Measurements from ENCODE around the gene WNT2. TPM values are rescaled to one million over a fixed set of nuclear protein-coding genes. Genes with fewer than 3 reads are reported as not detected.

WNT2 gene
- total RNA-seq, 1 experiment from 2014 or later: not detected

DNA sequence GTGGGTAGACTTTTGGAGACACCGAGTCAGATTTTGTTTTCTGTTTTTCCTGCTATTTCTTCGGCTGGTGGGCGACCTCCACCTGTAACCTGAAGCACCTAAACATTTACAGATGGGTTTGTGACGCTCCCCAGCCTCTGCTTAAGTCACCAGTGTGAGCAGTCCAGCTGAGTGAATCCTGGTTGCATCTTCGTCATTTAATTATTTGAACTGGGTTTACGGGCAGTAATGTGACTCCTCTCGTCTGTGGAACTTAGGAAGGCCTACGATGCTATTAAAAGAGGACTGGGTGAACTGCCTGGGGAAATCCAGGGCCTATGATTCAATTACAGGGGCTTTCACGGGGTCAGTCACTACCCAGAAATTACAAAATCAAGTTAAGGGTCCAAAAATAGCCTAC is 52.5 kb downstream of the WNT2 start:
- no peak overlapping the region for H3K27ac Mint-ChIP-seq (ENCODE audit: unreplicated experiment)
- peaks cover 1% of the 10 kb centered on the region; the same call in 1 of the 2 replicates for H3K27me3 ChIP-seq (replicated peaks; ENCODE audit: control insufficient read depth, insufficient read depth, low read length)
- no peak overlapping the region for H3K4me3 ChIP-seq (ENCODE audit: low read depth, low read length)
- TF ChIP-seq, protein P1, sequence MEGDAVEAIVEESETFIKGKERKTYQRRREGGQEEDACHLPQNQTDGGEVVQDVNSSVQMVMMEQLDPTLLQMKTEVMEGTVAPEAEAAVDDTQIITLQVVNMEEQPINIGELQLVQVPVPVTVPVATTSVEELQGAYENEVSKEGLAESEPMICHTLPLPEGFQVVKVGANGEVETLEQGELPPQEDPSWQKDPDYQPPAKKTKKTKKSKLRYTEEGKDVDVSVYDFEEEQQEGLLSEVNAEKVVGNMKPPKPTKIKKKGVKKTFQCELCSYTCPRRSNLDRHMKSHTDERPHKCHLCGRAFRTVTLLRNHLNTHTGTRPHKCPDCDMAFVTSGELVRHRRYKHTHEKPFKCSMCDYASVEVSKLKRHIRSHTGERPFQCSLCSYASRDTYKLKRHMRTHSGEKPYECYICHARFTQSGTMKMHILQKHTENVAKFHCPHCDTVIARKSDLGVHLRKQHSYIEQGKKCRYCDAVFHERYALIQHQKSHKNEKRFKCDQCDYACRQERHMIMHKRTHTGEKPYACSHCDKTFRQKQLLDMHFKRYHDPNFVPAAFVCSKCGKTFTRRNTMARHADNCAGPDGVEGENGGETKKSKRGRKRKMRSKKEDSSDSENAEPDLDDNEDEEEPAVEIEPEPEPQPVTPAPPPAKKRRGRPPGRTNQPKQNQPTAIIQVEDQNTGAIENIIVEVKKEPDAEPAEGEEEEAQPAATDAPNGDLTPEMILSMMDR (IDR thresholded peaks at IDR 0.05; ENCODE audit: insufficient read depth in 1 of 2, low read depth in 1 of 2, low read length in 1 of 2, severe bottlenecking in 1 of 2, unreplicated experiment in 1 of 2): no peak
- BruUV-seq (replicated peaks): no TSS peak
- H3K4me1 ChIP-seq: no peaks in the 10 kb centered on the region
- intact Hi-C loops (cut with micrococcal nuclease; ENCODE audit: unreplicated experiment): no loop called here
- H3K4me3 Mint-ChIP-seq (ENCODE audit: unreplicated experiment): no peak overlapping the region
- H3K36me3 Mint-ChIP-seq (ENCODE audit: insufficient read depth, unreplicated experiment): no peaks in the 10 kb centered on the region
- no peaks in the 10 kb centered on the region for H3K4me1 Mint-ChIP-seq (ENCODE audit: low read depth, unreplicated experiment)
- ChIA-PET POLR2A (no interaction called here), CTCF (no interaction called here)
- H3K9me3 Mint-ChIP-seq (ENCODE audit: unreplicated experiment): no peaks in the 10 kb centered on the region
- no peaks in the 10 kb centered on the region for H3K36me3 ChIP-seq (ENCODE audit: control insufficient read depth, insufficient read depth, low read length)
- no peak for DNase-seq
- peaks cover 21% of the 10 kb centered on the region for H3K27me3 Mint-ChIP-seq (ENCODE audit: insufficient read depth, unreplicated experiment)
- H3K9me3 ChIP-seq: peaks cover 11% of the 10 kb centered on the region

DNA sequence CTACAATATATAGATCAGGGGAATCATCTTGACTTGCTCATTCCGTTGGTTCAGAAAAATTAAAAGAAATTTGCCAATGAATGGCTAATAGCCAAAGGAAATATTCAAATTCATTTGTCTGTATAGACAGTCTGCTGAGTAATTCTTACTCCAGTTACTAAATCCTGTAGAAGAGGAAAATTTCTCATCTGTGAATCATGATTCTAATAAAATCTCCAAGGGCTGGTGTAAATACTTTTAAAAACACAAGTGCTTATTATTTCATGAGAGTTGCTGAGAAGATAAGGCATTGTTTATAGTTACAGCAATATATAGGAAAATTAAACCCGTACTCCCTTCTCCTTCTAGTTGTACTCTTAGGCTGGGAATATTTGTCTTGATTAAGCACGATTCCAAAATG is 53.0 kb downstream of the WNT2 start:
- no peak overlapping the region for H3K27ac Mint-ChIP-seq (ENCODE audit: unreplicated experiment)

DNA sequence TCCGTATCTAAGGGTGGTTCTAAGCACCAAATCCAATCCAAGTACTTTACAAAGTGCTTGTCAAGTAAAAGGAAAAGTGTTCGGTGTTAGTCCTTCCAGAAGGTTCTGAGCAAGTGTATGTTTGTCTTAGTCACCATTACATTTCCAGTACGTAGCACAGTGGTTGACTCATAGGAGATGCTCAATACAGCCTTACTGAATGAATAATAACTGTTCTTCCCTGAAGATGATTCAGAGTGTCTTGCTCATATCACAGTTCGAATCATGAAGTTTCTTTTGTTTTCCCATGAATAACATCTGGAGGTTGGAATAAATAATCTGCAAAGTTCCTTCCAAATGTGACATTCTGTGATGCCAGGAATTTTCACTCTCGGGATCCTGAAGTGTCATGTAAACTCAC is 53.4 kb downstream of the WNT2 start:
- ChIA-PET CTCF (no interaction called here), POLR2A (no interaction called here)
- BruUV-seq (replicated peaks): no TSS peak
- TF ChIP-seq, protein P1 (IDR thresholded peaks at IDR 0.05; ENCODE audit: insufficient read depth in 1 of 2, low read depth in 1 of 2, low read length in 1 of 2, severe bottlenecking in 1 of 2, unreplicated experiment in 1 of 2): no peak
- H3K27me3 ChIP-seq (replicated peaks; ENCODE audit: control insufficient read depth, insufficient read depth, low read length): peaks cover 1% of the 10 kb centered on the region; the same call in 1 of the 2 replicates
- H3K36me3 ChIP-seq (ENCODE audit: control insufficient read depth, insufficient read depth, low read length): no peaks in the 10 kb centered on the region
- H3K9me3 ChIP-seq: peaks cover 11% of the 10 kb centered on the region
- DNase-seq: no peak
- H3K27ac Mint-ChIP-seq (ENCODE audit: unreplicated experiment): no peak overlapping the region
- no peak overlapping the region for H3K4me3 Mint-ChIP-seq (ENCODE audit: unreplicated experiment)
- no peaks in the 10 kb centered on the region for H3K4me1 ChIP-seq
- H3K27me3 Mint-ChIP-seq (ENCODE audit: insufficient read depth, unreplicated experiment): peaks cover 21% of the 10 kb centered on the region
- H3K36me3 Mint-ChIP-seq (ENCODE audit: insufficient read depth, unreplicated experiment): no peaks in the 10 kb centered on the region
- intact Hi-C loops (cut with micrococcal nuclease; ENCODE audit: unreplicated experiment): no loop called here
- no peak overlapping the region for H3K4me3 ChIP-seq (ENCODE audit: low read depth, low read length)
- H3K4me1 Mint-ChIP-seq (ENCODE audit: low read depth, unreplicated experiment): no peaks in the 10 kb centered on the region
- H3K9me3 Mint-ChIP-seq (ENCODE audit: unreplicated experiment): no peaks in the 10 kb centered on the region

More for the DNA sequence above, 53.0 kb downstream of the WNT2 start:
- H3K9me3 Mint-ChIP-seq (ENCODE audit: unreplicated experiment): no peaks in the 10 kb centered on the region
- POLR2A ChIA-PET: no interaction called here
- no TSS peak for BruUV-seq (replicated peaks)
- H3K4me3 ChIP-seq (ENCODE audit: low read depth, low read length): no peak overlapping the region
- peaks cover 21% of the 10 kb centered on the region for H3K27me3 Mint-ChIP-seq (ENCODE audit: insufficient read depth, unreplicated experiment)
- H3K27me3 ChIP-seq (replicated peaks; ENCODE audit: control insufficient read depth, insufficient read depth, low read length): peaks cover 1% of the 10 kb centered on the region; the same call in 1 of the 2 replicates
- peaks cover 11% of the 10 kb centered on the region for H3K9me3 ChIP-seq
- intact Hi-C loops (cut with micrococcal nuclease; ENCODE audit: unreplicated experiment): no loop called here
- no peak for DNase-seq
- TF ChIP-seq, protein P1 (IDR thresholded peaks at IDR 0.05; ENCODE audit: insufficient read depth in 1 of 2, low read depth in 1 of 2, low read length in 1 of 2, severe bottlenecking in 1 of 2, unreplicated experiment in 1 of 2): no peak
- no peaks in the 10 kb centered on the region for H3K4me1 Mint-ChIP-seq (ENCODE audit: low read depth, unreplicated experiment)
- no peak overlapping the region for H3K4me3 Mint-ChIP-seq (ENCODE audit: unreplicated experiment)
- H3K36me3 Mint-ChIP-seq (ENCODE audit: insufficient read depth, unreplicated experiment): no peaks in the 10 kb centered on the region
- CTCF ChIA-PET: no interaction called here
- no peaks in the 10 kb centered on the region for H3K36me3 ChIP-seq (ENCODE audit: control insufficient read depth, insufficient read depth, low read length)
- no peaks in the 10 kb centered on the region for H3K4me1 ChIP-seq

Data from Caco-2 (cell line).